SK-N-SH (cell line): ENCODE measurements around the gene RB1. TPM values are rescaled to one million over a fixed set of nuclear protein-coding genes. Genes with fewer than 3 reads are reported as not detected.

Experiments
- CTCF ChIA-PET: fragments of 300-600, 350-600 bp; formaldehyde crosslinking; extraction: SDS; loops from one replicate; lab custom pipeline; 2021; lab: Yijun Ruan, JAX
- POLR2A ChIA-PET: fragments of 350-600 bp; sonication (Branson Sonifier 250); formaldehyde crosslinking; extraction: SDS; loops from one replicate; lab custom pipeline; 2020; ENCODE audit warnings: antibody characterized with exemption, inconsistent platforms; lab: Yijun Ruan, JAX
- DNase-seq: peaks from one replicate; pipeline ENCODE4 v3.0.0; 2012
- H2AFZ ChIP-seq: fragments of 200-600 bp; sonication (generic); 2 replicates; pipeline ENCODE4 v1.8.1; 2016; ENCODE audit warnings: antibody characterized with exemption, mild to moderate bottlenecking, low read depth
- H3F3A ChIP-seq: fragments of 200-600 bp; sonication (generic); replicated peaks from 2 replicates; pipeline ENCODE3; 2016; ENCODE audit warnings: antibody characterized with exemption, mild to moderate bottlenecking; ENCODE audit not compliant: insufficient read depth
- H3K27ac ChIP-seq, 2 experiments: fragments of 200-500 bp in 1 of 2; fragments of 200-600 bp in 1 of 2; sonication (Bioruptor generic) in 1 of 2; sonication (generic), shearing (Covaris generic) in 1 of 2; 2 replicates each; pipeline versions ENCODE4 v1.5.1 to v1.6.1; 2014 to 2016; ENCODE audit warnings: low read depth in 2 of 2, inconsistent platforms in 1 of 2, low read length in 1 of 2, mild to moderate bottlenecking in 1 of 2, mixed read lengths in 1 of 2
- H3K27me3 ChIP-seq: fragments of 200-600 bp; sonication (generic), shearing (Covaris generic); 2 replicates; pipeline ENCODE4 v1.6.1; 2016; ENCODE audit warnings: mixed run types; ENCODE audit not compliant: insufficient read depth
- H3K36me3 ChIP-seq, 2 experiments: fragments of 200-500 bp in 1 of 2; fragments of 200-600 bp in 1 of 2; sonication (Bioruptor generic) in 1 of 2; sonication (generic) in 1 of 2; replicated peaks in 1 of 2; 2 replicates each; pipeline versions ENCODE3 to v1.5.1; 2014 to 2016; ENCODE audit warnings: low read length in 1 of 2, mild to moderate bottlenecking in 1 of 2; ENCODE audit not compliant: insufficient read depth in 2 of 2, control insufficient read depth in 1 of 2
- H3K4me1 ChIP-seq, 2 experiments: fragments of 200-500 bp in 1 of 2; fragments of 200-600 bp in 1 of 2; sonication (Bioruptor generic) in 1 of 2; sonication (generic), shearing (Covaris generic) in 1 of 2; 2 replicates each; pipeline versions ENCODE4 v1.5.1 to v1.6.1; 2014 to 2016; ENCODE audit warnings: low read depth in 1 of 2, low read length in 1 of 2, mixed run types in 1 of 2; ENCODE audit not compliant: insufficient read depth in 2 of 2, control insufficient read depth in 1 of 2
- H3K4me2 ChIP-seq: fragments of 200-600 bp; sonication (generic), shearing (Covaris generic); 2 replicates; pipeline ENCODE4 v1.6.1; 2017; ENCODE audit warnings: mixed run types
- H3K4me3 ChIP-seq, 2 experiments: fragments of 200-500 bp in 1 of 2; fragments of 200-600 bp in 1 of 2; sonication (Bioruptor generic) in 1 of 2; sonication (generic), shearing (Covaris generic) in 1 of 2; 2 replicates each; pipeline versions ENCODE4 v1.5.1 to v1.8.1; 2014 to 2016; ENCODE audit warnings: low read depth in 2 of 2, inconsistent platforms in 1 of 2, low read length in 1 of 2, mild to moderate bottlenecking in 1 of 2, mixed read lengths in 1 of 2, moderate library complexity in 1 of 2
- H3K79me2 ChIP-seq: fragments of 200-600 bp; sonication (generic); 2 replicates; pipeline ENCODE4 v1.8.1; 2017; ENCODE audit warnings: mild to moderate bottlenecking; ENCODE audit not compliant: insufficient read depth
- H3K9ac ChIP-seq: fragments of 200-600 bp; sonication (generic); 2 replicates; pipeline ENCODE4 v1.6.1; 2017; ENCODE audit warnings: mixed run types
- H3K9me2 ChIP-seq: fragments of 200-600 bp; sonication (generic); 2 replicates; pipeline ENCODE4 v1.6.1; 2017; ENCODE audit warnings: mixed run types
- H3K9me3 ChIP-seq: fragments of 200-600 bp; sonication (generic); 2 replicates; pipeline ENCODE4 v1.6.1; 2017; ENCODE audit warnings: mixed run types, mild to moderate bottlenecking, moderate library complexity
- H4K20me1 ChIP-seq: fragments of 200-600 bp; sonication (generic); 2 replicates; pipeline ENCODE4 v1.6.1; 2017; ENCODE audit warnings: mild to moderate bottlenecking, mixed run types; ENCODE audit not compliant: insufficient read depth
- CTCF ChIP-seq: fragments of 200-600 bp; sonication (generic); IDR thresholded peaks from 2 replicates; pipeline ENCODE4 v1.6.1; 2017; ENCODE audit warnings: antibody characterized with exemption, mild to moderate bottlenecking, moderate library complexity
- FOSL2 ChIP-seq: IDR thresholded peaks from 2 replicates; pipeline ENCODE4 v1.4.0; 2012; ENCODE audit warnings: low read depth, mild to moderate bottlenecking, moderate library complexity, borderline replicate concordance
- FOXJ3 ChIP-seq: sonication (generic); formaldehyde crosslinking; IDR thresholded peaks from 2 replicates; pipeline ENCODE4 v1.5.1; 2020; ENCODE audit warnings: mild to moderate bottlenecking, missing genetic modification reagents
- FOXM1 ChIP-seq: IDR thresholded peaks from 2 replicates; pipeline ENCODE4 v1.4.0; 2012; ENCODE audit warnings: low read depth, mild to moderate bottlenecking
- GABPA ChIP-seq: IDR thresholded peaks from 2 replicates; pipeline ENCODE4 v1.4.0; 2012; ENCODE audit warnings: low read depth, mild to moderate bottlenecking
- IRF3 ChIP-seq: fragments of 150-350 bp; IDR thresholded peaks from 2 replicates; pipeline ENCODE4 v1.6.1; 2016; ENCODE audit warnings: mild to moderate bottlenecking, low read depth, low read length
- MEF2A ChIP-seq: IDR thresholded peaks from 2 replicates; pipeline ENCODE4 v1.4.0; 2012; ENCODE audit warnings: low read depth, borderline replicate concordance
- NFIC ChIP-seq: IDR thresholded peaks from 2 replicates; pipeline ENCODE4 v1.4.0; 2012; ENCODE audit warnings: borderline replicate concordance
- PBX3 ChIP-seq: IDR thresholded peaks from 2 replicates; pipeline ENCODE4; 2012
- POLR2AphosphoS5 ChIP-seq: IDR thresholded peaks from 2 replicates; pipeline ENCODE4 v1.6.1; 2012; ENCODE audit warnings: low read depth, low read length
- RAD21 ChIP-seq: IDR thresholded peaks from 2 replicates; pipeline ENCODE4 v1.6.1; 2012; ENCODE audit warnings: mild to moderate bottlenecking, low read length
- RCOR1 ChIP-seq: fragments of 150-350 bp; IDR thresholded peaks from 2 replicates; pipeline ENCODE4 v1.6.1; 2017; ENCODE audit warnings: antibody characterized with exemption, low read length
- REST ChIP-seq: IDR thresholded peaks from 2 replicates; pipeline ENCODE4 v1.6.1; 2012; ENCODE audit warnings: mild to moderate bottlenecking, low read depth, low read length, moderate library complexity
- RXRA ChIP-seq: IDR thresholded peaks from 2 replicates; pipeline ENCODE4 v1.4.0; 2012; ENCODE audit warnings: low read depth, mild to moderate bottlenecking, borderline replicate concordance
- SMC3 ChIP-seq: IDR thresholded peaks from 2 replicates; pipeline ENCODE4 v1.6.1; 2012; ENCODE audit warnings: low read depth, low read length, improper control_type of control experiment
- TAF1 ChIP-seq: IDR thresholded peaks from 2 replicates; pipeline ENCODE4 v1.6.1; 2012; ENCODE audit warnings: low read depth, mild to moderate bottlenecking, low read length, moderate library complexity, borderline replicate concordance
- USF2 ChIP-seq: fragments of 150-350 bp; IDR thresholded peaks from 2 replicates; pipeline ENCODE4 v1.6.1; 2017; ENCODE audit warnings: antibody characterized with exemption, low read length, low read depth, borderline replicate concordance
- YY1 ChIP-seq: IDR thresholded peaks from 2 replicates; pipeline ENCODE4 v1.4.0; 2012; ENCODE audit warnings: low read depth, mild to moderate bottlenecking
- WGBS: methylation state at CpG from one replicate; pipeline ENCODE4 v1.1.6; 2017; ENCODE audit warnings: low lambda C conversion rate; 5-methylcytosine and 5-hydroxymethylcytosine counted together
- polyA plus RNA-seq, 3 experiments: library from polyadenylated mRNA; depleted of rRNA; stranded (reverse); fragments of >200 nt; gene quantifications; 2 replicates each; pipeline ENCODE4 v1.2.3, GENCODE V29; 2012

Gene RB1
- polyA plus RNA-seq, 1 of the 3 experiments (the other 2 are of a cell fraction), result 11.5 TPM

- TF ChIP-seq FOXM1, result no peak
- TF ChIP-seq REST, result no peak
- no peak for TF ChIP-seq TAF1
- TF ChIP-seq USF2, result no peak
- TF ChIP-seq IRF3, result no peak
- no peak for TF ChIP-seq FOSL2
- TF ChIP-seq RCOR1, result no peak
- no peak for TF ChIP-seq YY1
- no peak for TF ChIP-seq FOXJ3 (CRISPR knock-in tag)
- TF ChIP-seq MEF2A, result no peak
- no peak for TF ChIP-seq RAD21
- no peak for TF ChIP-seq RXRA
- TF ChIP-seq POLR2AphosphoS5, result no peak
- TF ChIP-seq CTCF, result no peak
- no peak for TF ChIP-seq PBX3
- no peak for TF ChIP-seq NFIC
- TF ChIP-seq GABPA, result no peak
- no peak for TF ChIP-seq SMC3
- Histone ChIP-seq H3K4me1 (no peaks in the 10 kb centered on the region; a peak in 2 of 4 replicates), H3K27me3 (no peaks in the 10 kb centered on the region), H3K9ac (no peak overlapping the region), H3K9me2 (no peaks in the 10 kb centered on the region), H3F3A (peaks cover 8% of the 10 kb centered on the region), H3K9me3 (no peaks in the 10 kb centered on the region), H3K4me3 (no peak overlapping the region), H3K27ac (no peak overlapping the region), H3K4me2 (no peak overlapping the region), H3K36me3 (peaks cover 45 to 50% of the 10 kb centered on the region in 2 experiments), H2AFZ (no peak overlapping the region), H4K20me1 (no peaks in the 10 kb centered on the region; the same call in 1 of the 2 replicates), H3K79me2 (peaks cover 48% of the 10 kb centered on the region)
- ChIA-PET POLR2A (no interaction called here), CTCF (no interaction called here)
- 91% methylated on average over 2 of the region's 2 CpGs for WGBS
- no peak for DNase-seq
Measured at GRCh38 chr13:48253849-48254248, 49.7 kb upstream of the RB1 start.
